Measurements from ENCODE around the gene TMEM145.
"Not testable (repeated sequence)": the region's sequence is repeated elsewhere in the genome, so short reads cannot be mapped to it uniquely, and the experiment has no call there.

Gene TMEM145

GRCh38 chr19:42313096-42313839, at the start of gene TMEM145:
Gene TMEM145, plus strand, starts transcription at chr19:42313309. Its CDS starts 68 bp downstream, at chr19:42313377.
- DNase-seq = peak; percentile 62

- DNase-seq = not testable (repeated sequence)
Measured at GRCh38 chr19:42266105-42266504, 47.0 kb upstream of the TMEM145 start.

GRCh38 chr19:42266928-42267603, 46.0 kb upstream of the TMEM145 start:
- DNase-seq = not testable (repeated sequence)

GRCh38 chr19:42267644-42268141, 45.4 kb upstream of the TMEM145 start:
- DNase-seq = no peak

- peak; percentile 100 for DNase-seq
Measured at GRCh38 chr19:42268142-42268703, 44.9 kb upstream of the TMEM145 start.

- DNase-seq = peak; percentile 100
Measured at GRCh38 chr19:42268704-42269477, 44.2 kb upstream of the TMEM145 start, which contains the start of gene CIC. Gene CIC, plus strand, starts transcription at chr19:42269252. Its CDS starts 2,532 bp downstream, at chr19:42271784.

- DNase-seq = peak; percentile 44
Measured at GRCh38 chr19:42269478-42270345, 43.4 kb upstream of the TMEM145 start.

GRCh38 chr19:42270346-42271044, 42.6 kb upstream of the TMEM145 start:
- peak; percentile 31 for DNase-seq

GRCh38 chr19:42271045-42271419, 42.1 kb upstream of the TMEM145 start:
- no peak for DNase-seq

GRCh38 chr19:42271861-42272534, 41.1 kb upstream of the TMEM145 start:
- no peak for DNase-seq

- no peak for DNase-seq
Measured at GRCh38 chr19:42272535-42272897, 40.6 kb upstream of the TMEM145 start.

GRCh38 chr19:42272989-42273406, 40.1 kb upstream of the TMEM145 start:
- no peak for DNase-seq

- no peak for DNase-seq
Measured at GRCh38 chr19:42273407-42274064, 39.6 kb upstream of the TMEM145 start.

GRCh38 chr19:42274065-42274682, 38.9 kb upstream of the TMEM145 start:
- no peak for DNase-seq

- no peak for DNase-seq
Measured at GRCh38 chr19:42275103-42275502, 38.0 kb upstream of the TMEM145 start.

GRCh38 chr19:42275517-42275916, 37.6 kb upstream of the TMEM145 start:
- DNase-seq = no peak

- DNase-seq = no peak
Measured at GRCh38 chr19:42276284-42276683, 36.8 kb upstream of the TMEM145 start.

- no peak for DNase-seq
Measured at GRCh38 chr19:42276821-42277220, 36.3 kb upstream of the TMEM145 start.

- DNase-seq = peak; percentile 64
Measured at GRCh38 chr19:42277821-42278451, 35.2 kb upstream of the TMEM145 start.
